Neuronal stem cell (in vitro differentiated cells): ENCODE results near the gene UGT1A1.

Source experiments
- DNase-seq: peaks from one replicate; pipeline ENCODE4 v3.0.0-alpha.2; 2013; ENCODE audit warnings: low spot score
- H2AFZ ChIP-seq: one replicate; pipeline ENCODE4 v1.6.1; 2013; ENCODE audit warnings: mild to moderate bottlenecking, low read length, inconsistent platforms
- H2AK5ac ChIP-seq: 2 replicates; pipeline ENCODE4 v1.6.1; 2013; ENCODE audit warnings: low read depth, mild to moderate bottlenecking, inconsistent platforms, low read length, moderate library complexity, mixed read lengths
- H2BK120ac ChIP-seq: 2 replicates; pipeline ENCODE4 v1.6.1; 2013; ENCODE audit warnings: low read depth, mild to moderate bottlenecking, inconsistent platforms, low read length, moderate library complexity, mixed read lengths
- H2BK12ac ChIP-seq: one replicate; pipeline ENCODE4 v1.6.1; 2013; ENCODE audit warnings: low read length, inconsistent platforms
- H2BK15ac ChIP-seq: 2 replicates; pipeline ENCODE4 v1.6.1; 2013; ENCODE audit warnings: mild to moderate bottlenecking, low read length, inconsistent platforms, mixed read lengths
- H2BK5ac ChIP-seq: one replicate; pipeline ENCODE4 v1.6.1; 2013; ENCODE audit warnings: inconsistent platforms, mild to moderate bottlenecking, low read length, moderate library complexity
- H3K14ac ChIP-seq: one replicate; pipeline ENCODE4 v1.6.1; 2013; ENCODE audit warnings: low read length, inconsistent platforms
- H3K18ac ChIP-seq: 2 replicates; pipeline ENCODE4 v1.6.1; 2013; ENCODE audit warnings: low read length, inconsistent platforms
- H3K23ac ChIP-seq: 2 replicates; pipeline ENCODE4 v1.6.1; 2013; ENCODE audit warnings: low read depth, mild to moderate bottlenecking, mixed read lengths, low read length, inconsistent platforms; ENCODE audit not compliant: poor library complexity
- H3K27ac ChIP-seq: replicated peaks from 3 replicates; pipeline ENCODE4 v1.5.1; 2013; ENCODE audit warnings: low read length, inconsistent platforms
- H3K27me3 ChIP-seq, 3 experiments: 2 replicates each; pipeline ENCODE4 v1.6.1; 2013; ENCODE audit warnings: low read length in 3 of 3, mild to moderate bottlenecking in 2 of 3, inconsistent platforms in 1 of 3, low read depth in 1 of 3, mixed read lengths in 1 of 3, moderate library complexity in 1 of 3; ENCODE audit not compliant: control insufficient read depth in 3 of 3, insufficient read depth in 3 of 3
- H3K36me3 ChIP-seq, 2 donors: replicated peaks in 1 of 2; 2 replicates each; pipeline ENCODE4 v1.6.1; 2013; ENCODE audit warnings: low read length in 2 of 2; ENCODE audit not compliant: control insufficient read depth in 2 of 2, insufficient read depth in 2 of 2
- H3K4ac ChIP-seq: 2 replicates; pipeline ENCODE4 v1.6.1; 2013; ENCODE audit warnings: inconsistent platforms, mild to moderate bottlenecking, low read length, moderate library complexity
- H3K4me1 ChIP-seq, 2 donors: 1 replicate in 1 of 2; 2 replicates in 1 of 2; pipeline ENCODE4 v1.6.1; 2013; ENCODE audit warnings: low read length in 2 of 2, low read depth in 1 of 2; ENCODE audit not compliant: control insufficient read depth in 2 of 2, insufficient read depth in 1 of 2
- H3K4me2 ChIP-seq: one replicate; pipeline ENCODE4 v1.6.1; 2013; ENCODE audit warnings: mild to moderate bottlenecking, low read length, inconsistent platforms; ENCODE audit not compliant: insufficient read depth, poor library complexity, severe bottlenecking
- H3K4me3 ChIP-seq, 2 donors: 2 replicates each; pipeline ENCODE4 v1.5.1; 2013; ENCODE audit warnings: low read length in 2 of 2, mild to moderate bottlenecking in 2 of 2, inconsistent platforms in 1 of 2, moderate library complexity in 1 of 2
- H3K79me1 ChIP-seq: one replicate; pipeline ENCODE4 v1.6.1; 2013; ENCODE audit warnings: low read depth, mild to moderate bottlenecking, inconsistent platforms, low read length, moderate library complexity
- H3K9ac ChIP-seq: one replicate; pipeline ENCODE4 v1.6.1; 2013; ENCODE audit warnings: mild to moderate bottlenecking, low read depth, low read length, inconsistent platforms; ENCODE audit not compliant: poor library complexity
- H3K9me3 ChIP-seq, 2 donors: replicated peaks in 1 of 2; 2 replicates each; pipeline versions ENCODE3 to v1.6.1; 2013; ENCODE audit warnings: low read length in 2 of 2, mild to moderate bottlenecking in 2 of 2, inconsistent platforms in 1 of 2, low read depth in 1 of 2, mixed read lengths in 1 of 2, moderate library complexity in 1 of 2; ENCODE audit not compliant: control insufficient read depth in 2 of 2, insufficient read depth in 1 of 2
- H4K8ac ChIP-seq: one replicate; pipeline ENCODE4 v1.6.1; 2013; ENCODE audit warnings: low read depth, mild to moderate bottlenecking, inconsistent platforms, low read length, moderate library complexity
- H4K91ac ChIP-seq: one replicate; pipeline ENCODE4 v1.6.1; 2013; ENCODE audit warnings: low read length, low read depth, mild to moderate bottlenecking, inconsistent platforms; ENCODE audit not compliant: poor library complexity
- WGBS, 2 donors: extraction: QIAGEN DNeasy Blood & Tissue Kit; methylation state at CpG; one replicate each; pipeline ENCODE4 v1.1.7; 2013; ENCODE audit warnings: missing lambda C conversion rate in 2 of 2, mixed read lengths in 1 of 2; ENCODE audit not compliant: insufficient read length in 2 of 2, insufficient replicate concordance in 1 of 2; ENCODE audit errors: extremely low coverage in 2 of 2; 5-methylcytosine and 5-hydroxymethylcytosine counted together

Gene UGT1A1

GRCh38 chr2:233796254-233796653, 36.2 kb downstream of the UGT1A1 start:
- WGBS, 2 donors: no CpG with 5 or more reads among the region's 9 CpGs

DNA sequence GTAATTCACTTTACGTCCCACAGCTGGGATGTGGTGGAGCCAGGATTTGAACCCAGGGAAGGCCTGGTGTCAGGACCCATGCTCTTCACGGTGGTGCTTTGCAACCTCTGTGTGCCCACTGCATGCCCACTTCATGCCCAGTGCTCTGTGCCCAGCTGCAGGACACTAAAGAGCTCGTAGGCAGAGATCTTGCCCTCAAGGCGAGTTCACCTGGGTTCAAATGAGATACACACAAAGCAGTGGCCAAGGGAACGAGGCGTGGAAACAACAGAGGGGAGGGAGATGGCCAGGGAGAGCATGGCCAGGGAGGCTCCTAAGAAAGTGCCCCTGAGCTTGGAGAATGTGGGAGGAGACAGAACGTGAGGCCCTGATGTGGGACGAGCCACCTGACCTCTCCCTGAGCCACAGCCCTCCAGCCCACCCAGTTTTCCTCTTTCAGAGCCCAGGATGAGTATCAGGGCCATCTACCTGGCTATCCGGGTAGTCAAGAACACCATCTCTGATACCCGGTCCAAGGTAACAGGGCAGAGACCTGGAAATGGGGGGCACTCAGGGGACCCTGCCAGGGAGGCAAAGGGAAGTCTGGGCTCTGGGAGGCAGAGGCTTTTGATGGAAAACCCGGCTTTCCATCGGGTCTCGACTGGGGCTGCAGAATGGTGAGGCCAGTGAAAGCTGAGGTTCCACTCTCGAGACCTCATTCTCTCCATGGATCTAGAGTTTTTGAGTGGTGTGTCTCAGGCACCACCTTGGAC, 38.4 kb downstream of the UGT1A1 start:
- no peak overlapping the region for H3K14ac ChIP-seq
- H3K23ac ChIP-seq: no peak overlapping the region
- no peak overlapping the region for H3K4me2 ChIP-seq
- no peak overlapping the region for H2BK5ac ChIP-seq
- H2BK120ac ChIP-seq: no peak overlapping the region
- no peak overlapping the region for H3K4ac ChIP-seq
- no peak overlapping the region for H3K9ac ChIP-seq
- DNase-seq: no peak
- H2BK12ac ChIP-seq: no peak overlapping the region
- no peak overlapping the region for H4K91ac ChIP-seq
- H2AFZ ChIP-seq: no peak overlapping the region
- no peak overlapping the region for H3K4me3 ChIP-seq
- no peak overlapping the region for H2AK5ac ChIP-seq
- H3K18ac ChIP-seq: no peak overlapping the region
- WGBS, 2 donors: no CpG with 5 or more reads among the region's 14 CpGs
- H3K79me1 ChIP-seq: no peaks in the 10 kb centered on the region
- H4K8ac ChIP-seq: no peak overlapping the region
- H3K4me1 ChIP-seq: peaks cover 0 to 2% of the 10 kb centered on the region in 2 donors
- H3K27ac ChIP-seq: no peak overlapping the region
- peaks cover 0 to 7% (median 0%) of the 10 kb centered on the region in 3 experiments for H3K27me3 ChIP-seq
- H3K36me3 ChIP-seq: no peaks in the 10 kb centered on the region
- no peak overlapping the region for H2BK15ac ChIP-seq
- no peaks in the 10 kb centered on the region for H3K9me3 ChIP-seq

More at GRCh38 chr2:233796254-233796653, 36.2 kb downstream of the UGT1A1 start:
- Histone ChIP-seq H3K18ac (no peak overlapping the region), H3K4ac (no peak overlapping the region), H3K9ac (no peak overlapping the region), H3K4me3 (no peak overlapping the region), H4K91ac (no peak overlapping the region), H3K36me3 (no peaks in the 10 kb centered on the region), H2AK5ac (no peak overlapping the region), H3K14ac (no peak overlapping the region), H3K4me1 (peaks cover 0 to 2% of the 10 kb centered on the region in 2 donors), H3K79me1 (no peaks in the 10 kb centered on the region), H3K27ac (no peak overlapping the region), H3K9me3 (no peaks in the 10 kb centered on the region), H2BK15ac (no peak overlapping the region), H2BK120ac (no peak overlapping the region), H2BK5ac (no peak overlapping the region), H2AFZ (no peak overlapping the region), H3K23ac (no peak overlapping the region), H2BK12ac (no peak overlapping the region), H3K27me3 (peaks cover 0 to 3% (median 0%) of the 10 kb centered on the region in 3 experiments), H3K4me2 (no peak overlapping the region), H4K8ac (no peak overlapping the region)
- DNase-seq: no peak

DNA sequence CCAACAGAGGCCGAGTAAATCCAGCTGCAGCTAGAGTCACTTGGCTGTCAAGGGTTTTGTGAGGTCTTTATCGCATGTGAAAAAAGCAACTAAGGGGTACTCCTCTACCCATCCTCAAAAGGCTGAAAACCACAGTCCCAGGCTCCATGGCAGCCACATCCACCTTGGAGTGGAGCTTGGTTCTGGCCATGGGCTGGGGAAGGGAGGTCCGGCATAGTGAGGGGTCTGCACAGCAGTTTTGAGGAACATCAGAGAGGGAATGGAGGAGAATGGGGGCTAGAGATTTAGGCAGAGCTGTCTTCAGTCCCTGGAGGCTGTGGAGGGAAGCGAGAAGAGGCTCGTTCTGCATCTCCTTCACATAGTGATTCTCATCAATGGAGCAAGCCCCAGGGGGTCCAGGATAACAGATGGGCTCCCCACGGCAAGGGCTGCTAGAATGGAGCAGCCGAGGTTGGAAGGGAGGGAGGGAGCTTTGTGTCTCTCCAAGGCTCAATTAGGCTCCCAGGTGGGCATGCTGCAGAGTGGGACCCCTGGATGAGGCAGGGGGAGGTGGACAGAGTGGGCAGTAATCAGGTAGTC, 39.1 kb downstream of the UGT1A1 start:
- DNase-seq: no peak
- H2BK15ac ChIP-seq: no peak overlapping the region

GRCh38 chr2:233799716-233800115, 39.6 kb downstream of the UGT1A1 start:
- Histone ChIP-seq H2AFZ (no peak overlapping the region), H2BK12ac (no peak overlapping the region), H3K18ac (no peak overlapping the region), H2BK120ac (no peak overlapping the region), H3K9ac (no peak overlapping the region), H3K27me3 (peaks cover 0 to 10% (median 0%) of the 10 kb centered on the region in 3 experiments), H2BK15ac (no peak overlapping the region), H3K4me2 (no peak overlapping the region), H3K4me3 (no peak overlapping the region), H3K4ac (no peak overlapping the region), H2BK5ac (no peak overlapping the region), H2AK5ac (no peak overlapping the region), H4K91ac (no peak overlapping the region), H3K9me3 (peaks cover 0 to 2% of the 10 kb centered on the region in 2 donors), H3K36me3 (no peaks in the 10 kb centered on the region), H3K79me1 (no peaks in the 10 kb centered on the region), H3K4me1 (peaks cover 0 to 2% of the 10 kb centered on the region in 2 donors), H3K27ac (no peak overlapping the region), H4K8ac (no peak overlapping the region), H3K23ac (no peak overlapping the region), H3K14ac (no peak overlapping the region)
- DNase-seq: no peak
- WGBS, 2 donors: no CpG with 5 or more reads among the region's 5 CpGs

More for the DNA sequence above, 39.1 kb downstream of the UGT1A1 start:
- Histone ChIP-seq H2BK12ac (no peak overlapping the region), H2AFZ (no peak overlapping the region), H3K27ac (no peak overlapping the region), H2BK120ac (no peak overlapping the region), H2AK5ac (no peak overlapping the region), H3K27me3 (peaks cover 0 to 12% (median 0%) of the 10 kb centered on the region in 3 experiments), H3K4me2 (no peak overlapping the region), H3K36me3 (no peaks in the 10 kb centered on the region), H3K9me3 (peaks cover 0 to under 1% of the 10 kb centered on the region in 2 donors), H3K79me1 (no peaks in the 10 kb centered on the region), H3K23ac (no peak overlapping the region), H3K4me3 (no peak overlapping the region), H3K4ac (no peak overlapping the region), H3K9ac (no peak overlapping the region), H3K14ac (no peak overlapping the region), H4K8ac (no peak overlapping the region), H3K18ac (peak overlapping the region; percentile 6), H3K4me1 (peaks cover 0 to 2% of the 10 kb centered on the region in 2 donors), H4K91ac (no peak overlapping the region), H2BK5ac (no peak overlapping the region)
- no CpG with 5 or more reads among the region's 7 CpGs for WGBS, 2 donors
